GM12864 (cell line): ENCODE results near the gene NKG7.
A peak's percentile ranks its signal among the peaks of the same experiment; 100 is the strongest.

Experiments
- DNase-seq: peaks from one replicate; pipeline ENCODE4 v3.0.0-alpha.2; 2011; ENCODE audit warnings: low read depth
- H3K4me3 ChIP-seq: 2 replicates; pipeline ENCODE4 v1.5.1; 2011; ENCODE audit warnings: mild to moderate bottlenecking, low read depth, low read length, control low read depth
- CTCF ChIP-seq: IDR thresholded peaks from 2 replicates; pipeline ENCODE4 v1.5.1; 2011; ENCODE audit warnings: low read depth, mild to moderate bottlenecking, moderate library complexity, low read length, control low read depth, inconsistent platforms; ENCODE audit errors: missing control alignments

NKG7 gene

GRCh38 chr19:51396175-51396574, 23.7 kb upstream of the NKG7 start:
- DNase-seq: no peak
- no peak for TF ChIP-seq CTCF
- H3K4me3 ChIP-seq: no peak overlapping the region; the same call in 1 of the 2 replicates

GRCh38 chr19:51394050-51394836, 21.8 kb upstream of the NKG7 start:
- peak overlapping the region; percentile 81 for H3K4me3 ChIP-seq
- no peak for TF ChIP-seq CTCF
- DNase-seq: peak; percentile 100

GRCh38 chr19:51392701-51393100, 20.2 kb upstream of the NKG7 start:
- no peak for DNase-seq
- no peak for TF ChIP-seq CTCF
- H3K4me3 ChIP-seq: no peak overlapping the region

- TF ChIP-seq CTCF: no peak
- no peak overlapping the region for H3K4me3 ChIP-seq
- no peak for DNase-seq
Measured at GRCh38 chr19:51391073-51391611, 18.7 kb upstream of the NKG7 start.

GRCh38 chr19:51389143-51389542, 16.7 kb upstream of the NKG7 start:
- no peak for DNase-seq
- TF ChIP-seq CTCF: no peak
- H3K4me3 ChIP-seq: no peak overlapping the region

GRCh38 chr19:51387924-51388389, 15.5 kb upstream of the NKG7 start, which contains the start of gene LIM2:
LIM2 (minus strand) TSS chr19:51387974; CDS start chr19:51387443, 531 bp downstream.
- no peak within 1 kb of the TSS for H3K4me3 ChIP-seq
- TF ChIP-seq CTCF: no peak
- no peak for DNase-seq

- no peak for DNase-seq
- TF ChIP-seq CTCF: no peak
Measured at GRCh38 chr19:51386882-51387520, 14.5 kb upstream of the NKG7 start.

More at GRCh38 chr19:51386882-51387520, 14.5 kb upstream of the NKG7 start:
- no peak overlapping the region for H3K4me3 ChIP-seq
